T1000 (cell line): Measurements from ENCODE around the gene RAB25.

ENCODE experiments used
- DNase-seq: peaks from one replicate; lab custom pipeline; 2025; ENCODE audit warnings: mixed read lengths; lab: John Stamatoyannopoulos, UW

RAB25 gene

DNA sequence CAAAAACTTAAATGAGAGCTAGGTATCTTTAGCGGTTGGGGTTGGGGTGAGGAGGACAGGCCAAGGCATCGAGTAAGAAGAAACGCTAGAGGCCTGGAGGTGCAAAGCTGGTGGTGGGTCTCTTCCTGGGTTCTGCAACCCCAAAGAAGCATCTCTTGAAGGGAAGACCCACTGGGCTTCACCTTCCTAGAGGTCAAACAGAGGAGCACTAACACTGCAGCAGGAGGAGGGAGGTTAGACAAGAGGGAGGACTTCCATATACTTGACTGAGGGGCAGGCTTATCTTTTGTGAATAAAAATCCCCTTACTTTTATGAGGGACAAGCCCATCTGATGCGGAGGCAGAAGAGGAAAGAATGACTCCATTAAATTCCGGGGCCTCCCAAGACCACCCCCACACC lies 18.8 kb downstream of the RAB25 start:
- DNase-seq: no peak

DNA sequence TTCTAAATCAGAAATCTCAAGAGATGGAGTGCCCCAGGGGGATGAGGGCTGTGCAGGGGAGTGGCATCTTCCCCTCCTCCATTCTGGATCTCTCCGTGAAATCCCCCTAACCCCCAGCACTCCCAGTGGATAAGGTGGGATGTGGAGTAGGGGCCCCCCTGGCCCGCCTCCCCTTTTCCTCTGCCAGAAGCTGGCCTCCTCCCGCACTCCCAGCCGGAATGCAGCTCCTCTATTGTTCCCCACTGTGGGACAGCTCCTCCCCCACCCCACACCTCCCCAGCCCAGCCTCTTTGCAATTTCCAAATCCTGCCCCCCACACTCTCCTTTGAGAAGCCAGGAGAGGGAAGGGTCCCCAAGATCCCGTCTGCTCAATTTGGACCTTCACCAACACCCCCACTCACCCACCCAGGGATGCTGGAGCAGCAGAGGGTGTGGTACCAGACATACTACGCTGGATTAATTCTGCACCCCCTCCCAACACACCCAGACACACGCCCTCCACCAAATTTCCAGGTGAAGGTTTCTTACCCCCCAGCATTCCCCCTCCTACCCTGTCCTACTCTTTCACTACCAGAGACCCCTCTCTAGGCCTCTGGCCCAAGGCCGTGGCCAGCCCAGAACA lies 19.4 kb downstream of the RAB25 start:
- DNase-seq: no peak

DNA sequence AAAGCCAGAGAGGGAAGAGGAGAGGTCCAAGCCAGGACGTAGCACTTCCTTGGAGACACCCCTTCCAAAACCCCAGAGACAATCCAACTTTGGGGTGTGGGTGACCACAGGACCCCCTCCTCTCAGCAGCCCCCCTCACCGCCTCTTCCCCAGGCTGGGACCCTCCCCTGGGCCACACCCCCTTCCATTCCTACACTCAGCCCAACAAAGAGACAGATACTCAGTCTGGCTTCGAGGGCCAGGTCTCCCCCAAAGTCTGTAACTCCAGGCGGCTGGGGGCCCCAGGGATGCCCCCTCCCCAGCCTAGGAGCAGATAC lies 19.9 kb downstream of the RAB25 start:
- no peak for DNase-seq

DNA sequence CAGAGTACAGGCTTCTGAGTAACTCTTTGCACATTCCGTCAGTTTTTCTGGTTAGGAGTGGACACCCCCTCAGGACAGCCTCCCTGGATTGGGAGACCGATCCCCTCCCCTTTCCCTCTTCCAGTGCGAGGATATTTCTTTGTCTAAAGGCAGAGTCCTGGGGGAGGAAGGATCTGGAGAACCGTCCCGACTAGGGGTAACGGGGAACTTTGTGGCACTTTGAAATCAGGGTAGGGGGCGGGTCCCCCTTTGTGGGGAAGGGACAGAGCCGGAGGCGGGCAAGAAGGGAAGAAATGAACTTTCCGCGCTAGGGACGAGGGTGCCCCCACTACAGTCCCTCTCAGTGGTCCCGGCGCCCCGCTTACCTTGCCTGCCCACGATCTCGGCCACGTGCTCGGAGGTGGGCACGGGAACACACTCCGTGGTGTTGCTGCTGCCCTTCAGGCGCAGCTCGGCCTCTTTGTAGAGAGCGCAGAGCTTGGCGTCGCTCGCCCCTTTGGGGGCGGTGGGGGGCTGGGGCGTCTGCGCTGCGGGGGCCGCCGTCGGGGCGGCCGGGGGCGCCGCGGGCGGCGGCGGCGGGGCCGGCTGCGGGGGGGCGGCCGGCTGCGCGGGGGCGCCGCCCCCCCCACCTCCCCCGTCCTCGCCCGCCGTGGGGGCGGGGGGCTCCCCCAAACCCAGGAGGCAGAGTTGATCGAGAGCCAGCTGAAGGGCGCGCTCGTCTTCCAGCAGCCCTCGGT lies 20.4 kb downstream of the RAB25 start:
- peak; percentile 6 for DNase-seq

DNA sequence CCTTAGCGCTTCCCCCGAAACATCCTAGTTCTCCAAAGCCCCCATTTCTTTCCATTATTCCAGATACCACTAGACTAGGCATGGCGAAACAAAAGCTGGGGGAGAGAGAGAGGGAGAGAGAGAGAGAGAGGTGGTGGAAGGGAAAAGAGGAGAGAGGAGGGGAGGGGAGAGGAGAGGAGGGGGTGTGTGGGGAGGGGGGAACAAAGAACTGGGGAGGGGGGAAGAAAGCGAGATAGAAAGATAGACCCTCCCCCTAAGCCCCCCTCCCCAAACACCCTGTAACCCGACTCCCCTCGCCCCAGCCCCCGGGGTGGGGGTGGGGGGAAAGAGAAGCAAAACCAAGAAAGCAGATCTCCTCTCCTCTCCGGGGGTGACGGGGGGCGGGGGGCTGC lies 21.0 kb downstream of the RAB25 start:
- no peak for DNase-seq

DNA sequence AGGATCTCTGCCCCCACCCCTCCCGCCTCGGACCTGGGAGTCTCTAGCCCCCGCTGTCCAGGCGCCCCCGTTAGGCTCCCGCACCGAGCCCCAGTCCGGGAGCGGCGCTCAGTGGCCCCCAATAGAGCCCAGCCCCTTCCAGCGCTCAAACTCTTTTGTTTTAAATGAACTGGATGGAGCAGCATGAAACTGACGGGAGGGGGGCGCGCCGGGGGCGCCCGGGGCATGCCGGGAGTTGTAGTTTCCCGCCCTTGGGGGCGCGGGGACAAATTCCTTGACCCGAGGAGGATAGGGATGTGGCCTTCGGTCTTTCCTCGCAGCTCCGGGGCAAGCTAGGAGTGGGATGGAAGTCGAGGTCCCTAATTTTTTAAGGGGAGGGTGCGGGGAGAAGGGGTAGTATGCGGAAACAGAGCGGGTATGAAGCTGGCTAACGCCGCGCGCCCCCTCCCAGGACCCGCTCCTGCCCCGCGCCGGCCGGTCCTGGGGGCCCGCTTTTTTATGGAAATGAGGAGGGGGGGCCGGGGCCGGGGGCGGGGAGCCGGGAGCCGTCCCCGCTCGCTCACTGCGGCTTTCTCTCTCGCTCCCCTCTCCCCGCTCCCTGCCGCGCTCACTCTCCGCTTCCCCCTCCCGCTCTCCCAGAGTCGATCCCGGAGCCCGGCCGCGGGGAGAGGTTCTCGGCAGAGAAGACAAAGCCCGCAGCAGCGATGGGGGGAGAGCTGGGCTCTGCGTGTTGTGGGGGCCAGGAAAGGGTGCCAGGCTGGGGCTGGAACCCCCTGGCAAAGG lies 21.5 kb downstream of the RAB25 start, which contains the start of gene MEX3A:
Gene MEX3A (minus strand): TSS at position 157 of the 783 bp plus-strand sequence. CDS start 467 bp downstream, outside the sequence.
- peak; percentile 44 for DNase-seq

DNA sequence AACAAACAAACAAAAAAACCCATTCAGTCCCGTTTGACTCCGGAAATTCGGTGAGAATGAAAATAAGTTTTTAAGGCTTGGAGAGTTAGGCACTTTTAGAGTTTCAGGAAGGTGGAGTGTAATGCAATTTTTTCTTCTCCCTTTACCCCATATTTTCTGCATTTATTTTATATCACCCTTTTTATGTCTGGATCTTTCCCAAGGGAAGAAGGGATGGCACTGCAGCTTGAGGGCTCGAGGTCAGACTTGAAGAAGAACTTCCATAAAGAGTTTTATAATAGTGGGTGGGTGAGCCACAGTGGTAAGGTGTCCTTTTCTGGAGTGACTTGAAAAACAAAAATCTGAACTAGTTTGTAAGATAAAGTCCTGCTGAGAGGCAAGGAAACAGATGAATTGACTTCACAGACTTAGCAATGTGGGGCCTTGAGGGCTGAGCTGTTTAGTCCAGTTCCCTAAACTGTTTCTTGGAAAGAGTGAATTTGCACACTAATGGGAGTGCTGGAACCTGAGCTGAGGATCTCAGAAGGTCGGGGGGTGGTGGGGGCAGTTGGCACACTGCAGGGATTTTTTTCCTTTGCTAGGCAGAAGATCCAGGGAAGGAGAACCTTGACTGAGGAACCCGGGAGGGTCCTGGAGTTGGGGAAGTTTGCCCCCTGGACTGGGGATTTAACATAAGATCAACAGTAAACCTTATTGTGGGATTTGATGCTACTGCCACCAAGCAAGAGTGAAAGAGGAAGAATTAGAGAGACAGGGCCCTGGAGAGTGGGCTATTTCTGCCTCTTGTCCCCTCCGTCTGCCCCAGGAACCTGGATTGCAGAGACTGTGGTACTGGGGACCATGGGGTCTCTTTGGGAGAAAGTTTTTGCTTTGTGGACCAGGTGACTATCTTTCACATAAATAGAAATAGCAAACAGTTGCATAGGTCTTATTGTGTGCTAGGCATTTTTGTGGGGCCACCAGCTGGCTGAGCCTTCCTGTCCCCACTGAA lies 23.1 kb downstream of the RAB25 start:
- DNase-seq: no peak

DNA sequence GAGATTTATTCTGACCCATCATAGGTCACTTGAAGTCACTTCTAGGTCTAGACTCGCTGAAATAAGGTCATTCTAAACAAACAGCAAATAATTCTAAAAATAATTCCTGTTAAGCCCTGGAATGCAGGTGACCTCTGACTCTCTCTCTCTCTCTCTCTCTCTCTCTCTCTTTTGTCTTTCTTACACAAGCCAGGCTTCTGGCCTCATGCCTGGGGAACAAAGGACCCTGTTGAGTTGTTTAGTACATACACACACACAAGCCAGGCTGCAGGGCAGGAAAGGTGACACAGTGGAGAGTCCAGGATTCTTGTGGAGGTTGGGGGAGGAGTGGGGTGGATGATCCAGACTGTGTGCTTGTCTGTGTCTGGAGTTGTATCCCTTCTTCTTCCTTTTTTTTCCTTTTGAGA lies 25.3 kb downstream of the RAB25 start:
- DNase-seq: no peak

DNA sequence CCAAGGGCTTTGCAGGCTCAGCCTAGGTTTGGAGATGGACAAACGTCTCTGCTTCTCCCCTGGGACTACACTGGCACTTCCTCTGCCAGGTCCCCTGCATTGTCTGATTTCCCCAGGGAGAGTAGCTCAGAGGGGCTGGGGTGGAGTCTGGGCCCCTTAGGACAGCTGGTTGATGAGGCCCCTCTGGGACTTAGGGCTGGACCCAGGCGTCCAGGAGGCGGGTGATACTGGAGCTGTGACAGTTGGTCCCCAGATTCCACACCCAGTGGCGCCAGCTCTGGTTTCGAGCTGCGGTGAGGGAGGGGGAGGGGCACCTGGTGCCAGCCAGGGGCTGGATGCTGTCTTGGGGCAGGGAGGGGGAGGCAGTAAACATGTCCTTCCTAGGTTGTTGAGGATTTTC lies 28.7 kb downstream of the RAB25 start:
- no peak for DNase-seq

DNA sequence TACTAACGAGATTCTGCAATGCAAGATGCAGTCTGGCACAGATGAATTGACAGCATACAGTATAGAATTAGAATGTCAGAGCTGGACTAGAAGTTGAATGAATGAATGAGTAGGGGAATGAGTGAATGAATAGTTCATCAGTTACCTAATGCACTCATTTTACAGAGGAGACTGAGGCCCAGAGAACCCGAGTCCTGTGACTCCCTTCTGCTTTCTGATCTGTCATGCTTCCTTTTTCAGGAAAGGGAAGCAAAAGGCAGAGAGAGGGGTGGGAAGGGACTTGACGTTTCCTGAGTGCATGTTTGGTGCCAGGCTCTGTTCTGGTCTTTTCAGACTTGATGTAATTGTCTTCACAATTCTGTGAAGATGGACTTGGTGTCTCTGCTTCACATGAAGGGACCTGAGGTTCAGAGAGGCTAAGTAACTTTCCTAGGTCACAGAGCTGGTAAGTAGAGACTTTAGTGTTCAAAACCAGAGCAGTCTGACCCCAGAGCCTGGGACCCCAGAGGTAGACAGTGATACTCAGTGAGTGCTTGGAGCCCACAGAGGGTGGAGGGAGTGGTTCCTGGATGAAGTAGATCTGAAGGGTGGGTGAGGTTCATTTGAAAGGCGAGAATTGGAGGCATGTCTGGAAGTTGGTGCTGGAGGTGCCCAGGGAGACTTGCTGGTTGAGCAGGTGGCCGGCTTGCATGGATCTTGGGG lies 29.3 kb downstream of the RAB25 start:
- DNase-seq: no peak

DNA sequence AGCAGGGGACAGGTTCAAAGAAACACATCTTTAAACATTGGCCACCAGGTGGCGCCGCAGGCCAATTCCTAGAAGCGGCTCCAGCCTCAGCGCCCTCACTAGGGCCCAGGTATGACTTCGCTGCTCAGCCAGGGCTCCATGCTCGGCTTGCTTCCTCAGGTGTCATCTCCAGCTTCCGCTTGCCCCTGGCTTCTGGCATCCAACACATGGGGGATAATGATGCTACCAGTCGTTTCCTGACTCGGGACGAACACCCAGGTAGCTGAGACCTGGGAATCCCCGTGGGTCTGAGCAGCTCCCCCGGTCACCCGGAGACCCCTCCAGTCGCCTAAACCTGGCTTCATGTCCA lies 29.9 kb downstream of the RAB25 start:
- DNase-seq: peak; percentile 50

DNA sequence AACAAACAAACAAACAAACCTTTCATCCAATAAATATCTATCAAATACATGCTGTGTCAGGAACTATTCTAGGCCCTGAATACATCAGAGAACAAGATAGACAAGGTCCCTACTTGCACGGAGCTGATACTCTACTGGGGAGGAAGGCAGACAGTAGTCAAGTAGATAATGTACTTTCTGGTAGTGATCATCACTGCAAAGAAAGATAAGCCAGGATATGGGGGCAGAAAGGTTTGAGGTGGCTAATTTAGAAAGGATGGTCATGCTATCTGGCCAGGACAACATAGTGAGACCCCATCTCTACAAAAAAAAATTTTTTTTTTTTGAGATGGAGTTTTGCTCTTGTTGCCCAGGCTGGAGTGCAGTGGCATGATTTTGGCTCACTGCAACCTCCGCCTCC lies 30.6 kb downstream of the RAB25 start:
- DNase-seq: no peak

DNA sequence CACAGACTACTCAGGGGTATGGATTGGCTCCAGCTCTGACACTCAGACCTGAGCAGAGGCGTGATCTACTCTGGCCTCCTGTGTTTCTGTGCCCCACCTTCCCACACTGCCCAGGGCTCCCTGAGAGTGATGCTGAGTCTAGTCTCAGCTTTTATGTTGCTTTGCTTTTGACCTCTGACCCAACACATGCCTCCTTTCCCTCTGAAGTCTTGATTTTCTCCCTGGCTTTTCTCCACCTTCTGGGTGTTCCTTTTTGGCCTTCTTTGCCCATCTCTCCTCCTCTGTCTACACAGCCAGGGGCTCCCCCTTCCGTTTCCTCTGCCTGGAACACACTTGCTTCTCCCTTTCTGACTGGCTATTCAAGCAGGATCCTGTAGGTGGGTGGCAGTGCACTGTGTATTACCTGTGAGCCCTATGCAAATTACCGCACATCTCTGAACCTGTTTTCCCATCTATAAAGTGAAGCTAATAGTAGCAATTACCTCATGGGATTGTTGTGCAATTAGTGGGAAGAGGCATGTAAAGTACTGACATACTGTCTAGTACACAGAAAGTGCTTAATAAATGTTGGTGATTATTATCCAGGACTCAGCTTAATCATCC lies 35.0 kb downstream of the RAB25 start:
- DNase-seq: no peak

DNA sequence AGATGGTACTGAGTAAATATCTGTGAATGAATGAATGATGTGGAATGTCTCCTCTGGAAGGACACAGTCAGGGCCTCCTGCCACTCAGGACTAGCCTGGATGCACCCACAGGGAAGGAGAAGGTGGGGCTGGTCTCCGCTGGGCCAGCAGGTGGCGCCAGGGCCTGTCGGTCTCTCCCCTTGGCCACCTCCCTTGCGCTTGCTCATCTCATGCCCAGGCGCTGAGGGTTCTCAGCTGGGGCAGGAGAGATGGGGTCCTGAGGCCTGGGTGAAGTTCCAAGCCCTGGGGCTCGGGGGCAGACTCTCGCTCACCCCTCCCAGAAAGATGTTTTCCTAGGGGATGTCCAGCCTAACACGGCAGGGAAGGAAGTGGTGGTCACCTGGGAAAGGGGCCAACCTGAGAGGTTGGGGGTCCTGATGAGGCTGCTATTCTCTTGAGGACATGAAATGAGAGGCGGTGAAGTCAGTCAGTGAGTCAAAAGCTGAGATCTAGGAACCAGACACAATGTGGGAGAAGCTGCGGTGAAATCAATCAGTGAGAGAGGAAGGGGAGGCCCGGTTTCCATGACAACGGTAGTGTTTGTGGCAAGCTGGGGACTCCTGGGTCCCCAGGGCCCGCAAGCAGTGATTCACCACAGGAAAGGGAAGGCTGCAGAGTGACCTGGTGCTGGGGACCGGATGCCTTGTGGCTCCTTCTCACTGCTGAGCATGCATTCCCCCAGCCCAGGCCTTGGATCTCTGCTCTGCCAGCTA lies 35.9 kb downstream of the RAB25 start:
- DNase-seq: peak; percentile 83

DNA sequence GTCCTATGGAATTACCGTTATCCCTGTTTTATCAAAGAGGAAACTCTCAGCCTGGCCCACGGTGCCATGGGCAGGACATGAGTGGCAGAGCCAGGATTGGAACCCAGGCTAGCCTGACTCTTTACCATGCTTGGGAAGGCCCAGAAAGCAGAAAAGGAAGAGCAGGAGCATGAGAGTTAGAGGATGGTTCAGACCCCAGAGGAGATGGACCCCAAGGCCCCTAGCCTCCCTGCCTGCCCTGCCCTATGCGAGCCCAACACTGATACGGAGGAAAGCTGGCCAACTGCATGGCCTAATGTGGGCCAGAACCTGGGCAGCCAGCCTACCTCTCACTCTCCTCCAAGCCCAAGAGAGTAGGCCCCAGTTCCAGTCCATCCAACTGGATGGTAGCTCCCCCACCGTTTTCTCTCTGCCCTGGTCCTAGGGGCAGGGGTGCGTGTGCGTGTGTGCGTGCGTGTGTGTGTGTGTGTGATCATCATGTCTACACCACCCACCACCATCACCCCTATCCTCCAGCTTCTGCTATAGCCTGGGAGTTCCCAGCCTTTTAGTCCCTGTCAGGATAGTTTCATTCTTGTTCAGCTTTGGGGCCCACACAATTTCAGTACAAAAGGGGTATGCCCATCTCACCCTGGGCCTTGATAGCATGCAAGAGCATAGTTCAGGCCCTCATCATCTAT lies 36.7 kb downstream of the RAB25 start:
- no peak for DNase-seq

DNA sequence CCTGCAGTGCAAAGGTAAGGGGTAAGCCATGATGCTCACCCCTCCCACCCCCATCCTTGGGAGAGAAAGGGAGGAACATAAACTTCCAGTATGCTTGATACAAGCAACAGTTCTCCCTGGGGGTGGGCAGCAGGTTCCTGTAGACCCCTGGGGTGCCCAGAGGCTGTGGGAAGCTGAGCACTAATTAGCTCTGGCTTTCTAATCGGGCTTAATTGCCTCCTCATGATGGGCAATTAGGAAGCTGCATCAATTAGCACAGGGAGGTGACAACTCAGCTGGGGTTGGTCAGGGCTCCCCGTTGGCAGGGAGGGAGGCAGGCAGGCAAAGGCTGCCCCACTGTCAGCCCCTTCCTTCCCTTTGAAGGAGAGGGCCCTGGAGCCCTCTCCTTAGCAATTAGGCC lies 37.8 kb downstream of the RAB25 start:
- no peak for DNase-seq

DNA sequence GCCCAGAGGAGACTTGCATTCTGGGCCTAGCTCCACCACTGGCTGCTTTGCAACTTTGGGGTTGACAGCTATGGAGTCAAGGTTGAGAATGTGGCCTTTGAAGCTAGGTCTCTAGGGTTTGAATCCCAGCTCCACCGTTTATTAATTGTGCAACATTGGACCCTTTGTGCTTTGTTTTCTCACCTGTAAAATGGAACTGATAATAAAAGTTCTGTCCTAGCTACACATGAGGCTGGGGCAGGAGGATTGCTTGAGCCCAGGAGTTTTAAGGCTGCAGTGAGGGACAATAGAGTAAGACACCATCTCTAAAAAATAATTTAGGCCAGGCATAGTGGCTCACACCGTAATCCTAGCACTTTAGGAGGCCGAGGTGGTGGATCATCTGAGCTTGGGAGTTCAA lies 38.3 kb downstream of the RAB25 start:
- DNase-seq: no peak

DNA sequence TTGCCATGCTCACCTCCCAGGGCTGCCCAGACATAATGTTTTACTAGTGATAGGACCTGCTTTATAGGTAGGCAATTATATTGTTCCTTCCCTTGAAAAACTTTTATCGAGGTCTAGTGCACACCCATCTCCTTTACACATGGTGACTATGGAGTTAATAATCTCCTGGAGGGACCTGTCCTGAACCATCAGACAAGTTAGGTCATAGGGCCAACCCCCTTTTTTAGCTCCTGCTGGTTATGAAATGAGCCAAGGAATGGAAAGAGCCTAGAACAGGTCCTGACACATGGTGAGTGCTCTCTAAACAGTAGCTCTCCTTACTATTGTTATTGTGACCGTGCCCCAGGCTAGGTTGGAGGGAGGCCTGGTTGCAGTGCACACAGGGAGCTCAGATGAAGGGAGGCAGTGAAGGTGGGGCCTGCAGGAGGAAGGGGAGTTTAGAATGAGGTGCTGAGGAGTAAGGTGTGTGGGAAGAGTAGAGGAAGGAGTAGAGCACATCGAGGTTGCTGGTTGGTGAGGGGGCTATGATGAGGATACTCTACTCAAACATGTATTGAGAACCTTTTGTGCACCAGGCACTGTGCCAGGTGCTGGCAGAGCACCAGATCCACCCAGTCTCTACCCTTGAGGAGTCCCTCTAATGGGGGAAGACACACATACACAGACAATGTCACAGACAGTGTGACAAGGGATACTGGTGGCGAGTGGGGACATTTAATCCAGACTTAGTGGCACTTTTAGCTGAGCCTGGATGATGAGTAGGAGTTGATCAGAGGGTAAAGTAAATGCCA lies 39.4 kb downstream of the RAB25 start:
- DNase-seq: no peak

DNA sequence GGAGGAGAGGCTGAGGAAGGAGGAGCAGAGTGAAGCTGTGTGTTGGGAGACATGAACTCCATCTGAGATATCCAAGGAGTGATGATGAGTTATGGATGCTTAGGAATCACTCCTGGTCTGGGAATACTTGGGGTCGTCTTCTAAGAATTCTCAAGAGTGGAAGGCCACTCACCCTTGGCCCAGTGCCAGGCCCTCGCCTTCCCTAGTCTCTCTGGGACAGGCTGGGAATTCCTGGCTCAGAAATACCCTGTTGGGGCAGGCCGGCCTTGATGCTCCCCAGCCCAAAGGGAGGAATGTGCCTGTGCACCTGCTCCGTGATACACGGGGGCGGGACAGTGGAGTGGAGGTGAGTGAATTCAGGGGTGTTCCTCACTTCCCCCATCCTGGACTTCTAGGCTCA lies 40.9 kb downstream of the RAB25 start:
- DNase-seq: no peak
